IMR-90 (cell line): ENCODE results near the gene ARL6. TPM values are rescaled to one million over a fixed set of nuclear protein-coding genes. Genes with fewer than 3 reads are reported as not detected.
A peak's percentile ranks its signal among the peaks of the same experiment; 100 is the strongest.

ENCODE experiments used
- ATAC-seq: fragments of 200-7000 bp; cut with Tn5 transposase; 2 replicates; pipeline ENCODE4 v1.9.1; 2020; ENCODE audit warnings: low read depth, mild to moderate bottlenecking, moderate library complexity
- Bru-seq: library from RNA; stranded (reverse); fragments of 400-500 nt; gene quantifications from one replicate; lab custom pipeline; 2021; lab: Mats Ljungman, UMichigan
- BruChase-seq, 2 experiments: library from RNA; stranded (reverse); fragments of 400-500 nt; gene quantifications; one replicate each; lab custom pipeline; 2021; lab: Mats Ljungman, UMichigan
- BruUV-seq: library from RNA; stranded (reverse); fragments of 400-500 nt; replicated peaks from 2 replicates; lab custom pipeline; 2021; lab: Mats Ljungman, UMichigan
- CTCF ChIA-PET: fragments of 300-600 bp; formaldehyde crosslinking; extraction: SDS; loops from one replicate; lab custom pipeline; 2021; ENCODE audit warnings: antibody characterized with exemption; lab: Yijun Ruan, JAX
- POLR2A ChIA-PET: fragments of 300-600 bp; sonication (Branson Sonifier 250); formaldehyde crosslinking; loops from one replicate; lab custom pipeline; 2022; ENCODE audit warnings: antibody characterized with exemption; ENCODE audit not compliant: unreplicated experiment; lab: Charles Lee
- DNase-seq: peaks from one replicate; pipeline ENCODE4 v3.0.0; 2013
- H2AFZ ChIP-seq: replicated peaks from 2 replicates; pipeline ENCODE3; 2013; ENCODE audit warnings: low read length, mild to moderate bottlenecking; ENCODE audit not compliant: poor library complexity
- H2AK5ac ChIP-seq: 2 replicates; pipeline ENCODE4 v1.6.1; 2013; ENCODE audit warnings: low read depth, low read length, inconsistent platforms
- H2AK9ac ChIP-seq: replicated peaks from 2 replicates; pipeline ENCODE3; 2013; ENCODE audit warnings: mild to moderate bottlenecking, low read depth, low read length, moderate library complexity; ENCODE audit not compliant: poor library complexity
- H2BK120ac ChIP-seq: 2 replicates; pipeline ENCODE4 v1.6.1; 2013; ENCODE audit warnings: low read depth, low read length, inconsistent platforms
- H2BK15ac ChIP-seq: 3 replicates; pipeline ENCODE4 v1.6.1; 2013; ENCODE audit warnings: low read depth, low read length, inconsistent platforms
- H2BK20ac ChIP-seq: 2 replicates; pipeline ENCODE4 v1.6.1; 2013; ENCODE audit warnings: low read depth, mild to moderate bottlenecking, inconsistent platforms, low read length, moderate library complexity
- H2BK5ac ChIP-seq: 2 replicates; pipeline ENCODE4 v1.6.1; 2013; ENCODE audit warnings: mild to moderate bottlenecking, low read depth, low read length, inconsistent platforms; ENCODE audit not compliant: poor library complexity, severe bottlenecking
- H3K14ac ChIP-seq: replicated peaks from 2 replicates; pipeline ENCODE4 v1.6.1; 2013; ENCODE audit warnings: low read depth, low read length, inconsistent platforms
- H3K18ac ChIP-seq: 2 replicates; pipeline ENCODE4 v1.6.1; 2013; ENCODE audit warnings: low read depth, low read length, control low read depth
- H3K23ac ChIP-seq: 2 replicates; pipeline ENCODE4 v1.6.1; 2013; ENCODE audit warnings: low read depth, low read length, inconsistent platforms
- H3K27ac ChIP-seq: 2 replicates; pipeline ENCODE4 v1.5.1; 2013; ENCODE audit warnings: mild to moderate bottlenecking, control low read depth, low read length; ENCODE audit not compliant: insufficient read depth
- H3K27me3 ChIP-seq: 2 replicates; pipeline ENCODE4 v1.6.1; 2013; ENCODE audit warnings: low read length; ENCODE audit not compliant: control insufficient read depth, insufficient read depth
- H3K36me3 ChIP-seq: 2 replicates; pipeline ENCODE4 v1.6.1; 2013; ENCODE audit warnings: low read length, mixed read lengths; ENCODE audit not compliant: control insufficient read depth, insufficient read depth
- H3K4ac ChIP-seq: 2 replicates; pipeline ENCODE4 v1.6.1; 2013; ENCODE audit warnings: low read depth, low read length, inconsistent platforms
- H3K4me1 ChIP-seq: 2 replicates; pipeline ENCODE4 v1.6.1; 2013; ENCODE audit warnings: low read length, mixed read lengths; ENCODE audit not compliant: control insufficient read depth, insufficient read depth
- H3K4me2 ChIP-seq: 2 replicates; pipeline ENCODE4 v1.6.1; 2013; ENCODE audit warnings: low read depth, mild to moderate bottlenecking, control low read depth, low read length, moderate library complexity
- H3K4me3 ChIP-seq: 2 replicates; pipeline ENCODE4 v1.5.1; 2013; ENCODE audit warnings: low read depth, mild to moderate bottlenecking, control low read depth, low read length, moderate library complexity; ENCODE audit not compliant: insufficient read depth
- H3K56ac ChIP-seq: 2 replicates; pipeline ENCODE4 v1.6.1; 2013; ENCODE audit warnings: low read length, inconsistent platforms; ENCODE audit not compliant: insufficient read depth; ENCODE audit errors: extremely low read depth
- H3K79me1 ChIP-seq, 2 experiments: 2 replicates each; pipeline ENCODE4 v1.6.1; 2013; ENCODE audit warnings: low read length in 2 of 2, inconsistent platforms in 1 of 2, low read depth in 1 of 2
- H3K9ac ChIP-seq: 2 replicates; pipeline ENCODE4 v1.6.1; 2013; ENCODE audit warnings: low read depth, low read length, control low read depth
- H3K9me1 ChIP-seq: 2 replicates; pipeline ENCODE4 v1.6.1; 2013; ENCODE audit warnings: low read length, inconsistent platforms; ENCODE audit not compliant: insufficient read depth
- H3K9me3 ChIP-seq: 2 replicates; pipeline ENCODE4 v1.6.1; 2013; ENCODE audit warnings: low read length; ENCODE audit not compliant: control insufficient read depth, insufficient read depth
- H4K20me1 ChIP-seq: 2 replicates; pipeline ENCODE4 v1.6.1; 2013; ENCODE audit warnings: low read length, inconsistent platforms; ENCODE audit not compliant: insufficient read depth
- H4K5ac ChIP-seq: 2 replicates; pipeline ENCODE4 v1.6.1; 2013; ENCODE audit warnings: mild to moderate bottlenecking, low read depth, low read length, control low read depth
- H4K8ac ChIP-seq, 2 experiments: 2 replicates each; pipeline ENCODE4 v1.6.1; 2013; ENCODE audit warnings: low read depth in 2 of 2, low read length in 2 of 2, control low read depth in 1 of 2, inconsistent platforms in 1 of 2
- H4K91ac ChIP-seq: 2 replicates; pipeline ENCODE4 v1.6.1; 2013; ENCODE audit warnings: low read depth, low read length, inconsistent platforms; ENCODE audit not compliant: insufficient read depth
- BHLHE40 ChIP-seq: fragments of 150-350 bp; IDR thresholded peaks from 2 replicates; pipeline ENCODE4 v1.6.1; 2016; ENCODE audit warnings: mild to moderate bottlenecking, low read depth, low read length
- MAFK ChIP-seq: IDR thresholded peaks from 2 replicates; pipeline ENCODE4 v1.6.1; 2012; ENCODE audit warnings: low read depth, low read length, improper control_type of control experiment
- MAZ ChIP-seq: IDR thresholded peaks from 2 replicates; pipeline ENCODE4 v1.6.1; 2012; ENCODE audit warnings: low read depth, mild to moderate bottlenecking, low read length, improper control_type of control experiment, moderate library complexity, borderline replicate concordance
- MXI1 ChIP-seq: IDR thresholded peaks from 2 replicates; pipeline ENCODE4 v1.6.1; 2012; ENCODE audit warnings: low read depth, mild to moderate bottlenecking, low read length, moderate library complexity, borderline replicate concordance
- WGBS, 2 experiments: methylation state at CpG; one replicate each; pipeline versions ENCODE4 v1.1.5 to v1.1.7; 2013; ENCODE audit warnings: missing lambda C conversion rate in 2 of 2; ENCODE audit not compliant: insufficient read length in 1 of 2; ENCODE audit errors: extremely low coverage in 2 of 2; 5-methylcytosine and 5-hydroxymethylcytosine counted together
- dilution Hi-C: fragments of 300-500 bp; cut with HindIII; formaldehyde crosslinking; loops from one replicate; pipeline ENCODE4 v1.14.3; 2018; ENCODE audit warnings: low sequenced_read_pairs; ENCODE audit not compliant: unreplicated experiment
- in situ Hi-C: fragments of 300-500 bp; cut with MboI; formaldehyde crosslinking; loops from 3 replicates; pipeline ENCODE4 v1.14.3; 2019; ENCODE audit warnings: low sequenced_read_pairs, inconsistent platforms, mixed read lengths
- intact Hi-C: fragments of 100-400 bp; cut with micrococcal nuclease; formaldehyde crosslinking; loops from 2 replicates; pipeline ENCODE4 v1.10.0; 2022
- long read RNA-seq: library from polyadenylated mRNA; unstranded; transcript quantifications from one replicate; pipeline ENCODE4 v2.0.0, GENCODE V29; 2021; ENCODE audit not compliant: unreplicated experiment
- polyA plus RNA-seq, 3 experiments: library from polyadenylated mRNA; depleted of rRNA; stranded (reverse); fragments of >200 nt; gene quantifications; 2 replicates each; pipeline ENCODE4 v1.2.3, GENCODE V29; 2012; ENCODE audit warnings: low replicate concordance in 1 of 3
- total RNA-seq: library from RNA; depleted of rRNA; stranded (reverse); fragments of >200 nt; gene quantifications from 2 replicates; pipeline ENCODE4 v1.2.3, GENCODE V29; 2012; rRNA removed
- TF ChIP-seq, protein P1 (sequence below): fragments of 150-350 bp; IDR thresholded peaks from 2 replicates; pipeline ENCODE4 v1.6.1; 2016; ENCODE audit warnings: low read depth, mild to moderate bottlenecking, low read length, moderate library complexity, borderline replicate concordance

The ARL6 gene
- 3.4 and 11.7 TPM in 2 replicates for total RNA-seq
- polyA plus RNA-seq (2012; rRNA removed), result 2.1 and 3.1 TPM in 2 replicates
- polyA plus RNA-seq (2012; cell fraction: cytosol; rRNA removed), result 1.2 and 1.5 TPM in 2 replicates
- polyA plus RNA-seq (2012; cell fraction: nucleus; rRNA removed; ENCODE audit: low replicate concordance), result 0.88 and 1.9 TPM in 2 replicates
- Bru-seq, nascent RNA, result percentile 43 among the genes with signal in this experiment
- percentile 46 among the genes with signal in this experiment for BruChase-seq, experiment 1, labeled RNA remaining after a 6-hour chase
- percentile 51 among the genes with signal in this experiment for BruChase-seq, experiment 2, labeled RNA remaining after a 2-hour chase
- long read RNA-seq, full-length matches to known transcripts, result 8 of 9 reads
- long read RNA-seq, partial matches to known transcripts, result 0 of 9 reads
- long read RNA-seq, other reads (novel, unspliced or antisense), result 1 of 9 reads

- Histone ChIP-seq H2AK5ac (no peak within 1 kb of the TSS), H2BK120ac (peak within 1 kb of the TSS; percentile 89), H3K9me3 (no peaks in the 10 kb centered on the region), H3K56ac (peak within 1 kb of the TSS; percentile 67), H3K27me3 (no peaks in the 10 kb centered on the region), H3K4me3 (peak within 1 kb of the TSS; percentile 65), H3K9me1 (no peaks in the 10 kb centered on the region), H3K27ac (peak within 1 kb of the TSS; percentile 83), H3K79me1 (peaks cover 9 to 23% of the 10 kb centered on the region in 2 experiments; a peak in 3 of 4 replicates), H3K9ac (peak within 1 kb of the TSS; percentile 72), H3K14ac (peak within 1 kb of the TSS; percentile 96), H3K4ac (peak within 1 kb of the TSS; percentile 80), H3K4me2 (peak within 1 kb of the TSS; percentile 84), H2AK9ac (peak within 1 kb of the TSS; percentile 70), H2BK5ac (peak within 1 kb of the TSS; percentile 56), H4K91ac (peak within 1 kb of the TSS; percentile 71), H2BK15ac (no peak within 1 kb of the TSS), H3K4me1 (no peaks in the 10 kb centered on the region), H3K23ac (peak within 1 kb of the TSS; percentile 87), H2AFZ (peak within 1 kb of the TSS; percentile 97), H2BK20ac (no peak within 1 kb of the TSS), H4K8ac (peak within 1 kb of the TSS; percentile 71 to 98), H3K36me3 (no peaks in the 10 kb centered on the region), H4K5ac (peak within 1 kb of the TSS; percentile 59), H4K20me1 (no peaks in the 10 kb centered on the region), H3K18ac (peak within 1 kb of the TSS; percentile 23; the same call in 1 of the 2 replicates)
- ATAC-seq (peak; percentile 97), DNase-seq (peak; percentile 86)
- in situ Hi-C loops (no loop called here), intact Hi-C loops (no loop called here), dilution Hi-C loops (no loop called here)
- 1% methylated on average over 21 of the region's 46 CpGs; no CpG with 5 or more reads in 1 of the 2 experiments for WGBS, 2 experiments
- CTCF ChIA-PET, result no interaction called here
- POLR2A ChIA-PET, result interaction anchor here (1.0 kb wide), 1 partner anchor 13 kb away, joined by 4 read pairs; no protein-coding TSS in a partner anchor
- no TSS peak for BruUV-seq
- TF ChIP-seq MAZ (peak; percentile 30; the same call in 1 of the 2 replicates), BHLHE40 (no peak), MXI1 (peak; percentile 78), MAFK (no peak)
- TF ChIP-seq, protein P1, sequence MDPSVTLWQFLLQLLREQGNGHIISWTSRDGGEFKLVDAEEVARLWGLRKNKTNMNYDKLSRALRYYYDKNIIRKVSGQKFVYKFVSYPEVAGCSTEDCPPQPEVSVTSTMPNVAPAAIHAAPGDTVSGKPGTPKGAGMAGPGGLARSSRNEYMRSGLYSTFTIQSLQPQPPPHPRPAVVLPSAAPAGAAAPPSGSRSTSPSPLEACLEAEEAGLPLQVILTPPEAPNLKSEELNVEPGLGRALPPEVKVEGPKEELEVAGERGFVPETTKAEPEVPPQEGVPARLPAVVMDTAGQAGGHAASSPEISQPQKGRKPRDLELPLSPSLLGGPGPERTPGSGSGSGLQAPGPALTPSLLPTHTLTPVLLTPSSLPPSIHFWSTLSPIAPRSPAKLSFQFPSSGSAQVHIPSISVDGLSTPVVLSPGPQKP, result no peak
These were observed at the start of gene ARL6 for GRCh38 chr3:97764407-97765238. TSS of gene ARL6 (plus strand) at chr3:97764758. CDS start at chr3:97768108, 3,350 bp downstream.
